NOMO-1 treated with DMSO at 0.1 percent for 48 hours (cell line): Measurements from ENCODE around the gene B4GAT1.
"Not testable (repeated sequence)": the region's sequence is repeated elsewhere in the genome, so short reads cannot be mapped to it uniquely, and the experiment has no call there.

ENCODE experiments used
- DNase-seq: peaks from one replicate; lab custom pipeline; 2025; ENCODE audit not compliant: unreplicated experiment; lab: John Stamatoyannopoulos, UW

The B4GAT1 gene

DNA sequence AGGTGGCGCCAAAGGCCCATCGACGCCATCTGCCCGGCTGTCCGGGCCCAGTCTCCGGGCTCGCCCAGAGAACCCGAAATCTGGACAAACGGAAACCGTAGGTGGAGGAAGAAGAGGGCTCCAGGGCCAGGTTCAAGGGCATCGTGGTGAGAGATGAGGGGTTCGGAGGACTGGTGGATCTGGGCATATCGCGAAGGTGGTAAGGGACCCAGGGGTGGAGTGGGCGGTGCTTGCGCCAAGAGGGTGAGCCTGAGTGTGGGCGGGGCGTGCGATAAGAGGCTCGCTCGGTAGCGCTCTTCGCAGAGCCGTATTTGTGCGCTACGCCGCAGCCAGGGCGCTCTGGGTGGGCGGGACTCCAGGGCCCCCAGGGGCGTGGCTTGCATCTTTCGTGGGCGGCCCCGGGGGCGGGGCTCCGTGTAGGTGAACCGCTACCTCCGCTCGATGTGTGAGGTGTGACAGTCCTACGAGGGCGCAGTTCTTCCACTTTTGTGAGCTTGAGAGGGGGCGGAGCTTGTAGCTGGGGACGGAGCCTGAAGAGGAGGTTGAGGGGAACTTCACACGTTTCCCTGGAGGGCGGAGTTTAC lies 35.4 kb downstream of the B4GAT1 start:
- DNase-seq, result peak; percentile 95

GRCh38 chr11:66311470-66311964 lies 35.9 kb downstream of the B4GAT1 start:
- DNase-seq, result no peak

DNA sequence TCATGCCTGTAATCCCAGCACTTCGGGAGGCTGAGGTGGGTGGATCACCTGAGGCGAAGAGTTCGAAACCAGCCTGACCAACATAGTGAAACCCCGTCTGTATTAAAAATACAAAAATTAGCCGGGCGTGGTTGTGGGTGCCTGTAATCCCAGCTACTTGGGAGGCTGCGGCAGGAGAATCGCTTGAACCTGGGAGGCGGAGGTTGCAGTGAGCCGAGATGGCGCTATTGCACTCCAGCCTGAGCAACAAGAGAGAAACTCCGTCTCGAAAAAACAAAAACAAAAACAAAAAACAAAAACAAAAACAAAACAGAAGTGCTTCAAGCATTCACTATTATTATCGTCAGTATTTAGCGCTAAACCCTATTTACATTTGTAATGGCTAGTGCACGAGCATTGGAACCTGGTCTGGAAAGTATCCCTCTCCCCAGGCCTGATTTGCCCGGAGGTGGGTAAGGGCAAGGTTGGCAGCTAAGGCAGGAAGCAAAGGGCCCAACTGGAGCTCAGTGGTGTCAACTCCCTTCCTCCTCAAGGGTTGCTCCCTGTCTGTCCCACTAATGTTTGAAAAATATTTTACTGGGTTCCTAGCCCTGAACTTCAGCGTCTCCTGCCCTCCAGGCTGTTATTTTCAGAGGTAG lies 36.5 kb downstream of the B4GAT1 start:
- not testable (repeated sequence) for DNase-seq

DNA sequence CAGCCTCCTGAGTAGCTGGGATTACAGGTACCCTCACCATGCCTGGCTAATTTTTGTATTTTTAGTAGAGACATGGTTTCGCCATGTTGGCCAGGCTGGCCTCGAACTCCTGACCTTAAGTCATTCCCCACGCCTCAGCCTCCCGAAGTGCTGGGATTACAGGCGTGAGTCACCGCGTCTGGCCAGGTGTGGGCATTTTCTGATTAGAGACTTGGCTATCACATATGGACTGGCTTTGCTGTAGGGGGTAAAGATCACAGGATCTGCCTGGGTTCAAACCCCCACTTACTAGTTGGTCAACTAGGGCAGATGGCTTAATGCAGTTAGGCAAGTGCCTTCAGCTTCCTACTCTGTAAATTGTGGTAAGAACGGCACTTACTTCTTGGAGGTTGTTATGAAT lies 37.1 kb downstream of the B4GAT1 start:
- no peak for DNase-seq

- no peak for DNase-seq
Measured at GRCh38 chr11:66309475-66309874, 38.0 kb downstream of the B4GAT1 start.

DNA sequence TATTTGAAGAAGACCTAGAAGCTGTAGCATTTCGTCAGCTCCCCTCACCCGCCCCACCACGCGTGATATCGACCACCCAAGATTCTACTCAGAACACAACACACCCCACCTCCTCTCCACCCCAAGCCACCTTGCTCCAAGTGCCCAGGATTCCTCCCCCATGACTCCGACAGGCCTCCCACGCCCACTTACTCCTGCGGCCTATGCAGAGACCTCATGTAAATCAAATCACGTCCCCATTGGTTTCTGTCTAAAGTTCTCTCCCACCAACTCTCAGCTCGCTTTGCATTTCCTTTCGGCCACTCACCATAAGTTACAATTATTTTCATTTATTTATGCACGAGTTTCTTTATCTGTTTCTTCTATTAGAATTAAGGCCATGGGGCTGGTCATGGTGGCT lies 44.8 kb downstream of the B4GAT1 start:
- DNase-seq, result no peak

- DNase-seq, result no peak
Measured at GRCh38 chr11:66299186-66299585, 48.2 kb downstream of the B4GAT1 start.

- no peak for DNase-seq
Measured at GRCh38 chr11:66297610-66298009, 49.8 kb downstream of the B4GAT1 start.
